Tibial nerve (tissue), 4 donors: ENCODE measurements around the gene MICU2. TPM values are rescaled to one million over a fixed set of nuclear protein-coding genes. Genes with fewer than 3 reads are reported as not detected.

ENCODE experiments used
- DNase-seq, 2 donors: peaks; one replicate each; pipeline ENCODE4 v3.0.0-alpha.2; 2019; ENCODE audit warnings: low spot score in 2 of 2
- H3K27ac ChIP-seq, 4 donors: fragments of 200-600 bp; sonication (generic) in 3 of 4; one replicate each; pipeline ENCODE4 v1.5.1; 2017 to 2019; ENCODE audit warnings: mild to moderate bottlenecking in 1 of 4
- H3K27me3 ChIP-seq, 2 donors: fragments of 200-600 bp; sonication (generic) in 1 of 2; one replicate each; pipeline versions ENCODE4 v1.5.1 to v1.6.0; 2017 to 2019
- H3K36me3 ChIP-seq, 3 donors: fragments of 200-600 bp; sonication (generic); one replicate each; pipeline ENCODE4 v1.5.1; 2018 to 2019
- H3K4me1 ChIP-seq, 4 donors: fragments of 200-600 bp; sonication (generic) in 3 of 4; one replicate each; pipeline ENCODE4 v1.5.1; 2017 to 2019
- H3K4me3 ChIP-seq, 4 donors: fragments of 200-600 bp; sonication (generic) in 3 of 4; one replicate each; pipeline ENCODE4 v1.5.1; 2017 to 2019; ENCODE audit warnings: mild to moderate bottlenecking in 1 of 4, moderate library complexity in 1 of 4
- H3K9me3 ChIP-seq, 4 donors: fragments of 200-600 bp; sonication (generic) in 3 of 4; one replicate each; pipeline ENCODE4 v1.5.1; 2017 to 2019
- EP300 ChIP-seq, 2 donors: sonication (generic); formaldehyde crosslinking; IDR thresholded peaks; one replicate each; pipeline ENCODE4 v1.6.1; 2017; ENCODE audit warnings: antibody characterized with exemption in 2 of 2, mild to moderate bottlenecking in 1 of 2
- POLR2A ChIP-seq, 2 donors: fragments of 450-650 bp; IDR thresholded peaks; one replicate each; pipeline ENCODE4 v1.6.1; 2017; ENCODE audit warnings: antibody characterized with exemption in 2 of 2, mild to moderate bottlenecking in 2 of 2, moderate library complexity in 2 of 2
- WGBS, 2 donors: methylation state at CpG; one replicate each; pipeline ENCODE4 v1.1.5; 2018; 5-methylcytosine and 5-hydroxymethylcytosine counted together
- small RNA-seq: library from RNA; depleted of rRNA; stranded (forward); fragments of <200 nt; gene quantifications from one replicate; pipeline ENCODE3, GENCODE V24; 2016
- total RNA-seq, 4 donors: library from RNA; depleted of rRNA; stranded (reverse); fragments of >200 nt; gene quantifications; one replicate each; pipeline ENCODE4 v1.1.0, GENCODE V29; 2016
- TF ChIP-seq, protein P1 (sequence below), 5 experiments: fragments of 200-600 bp in 3 of 5; fragments of 450-650 bp in 2 of 5; sonication (generic) in 3 of 5; IDR thresholded peaks; one replicate each; pipeline ENCODE4 v1.5.1; 2016 to 2019; ENCODE audit warnings: antibody characterized with exemption in 5 of 5, mild to moderate bottlenecking in 3 of 5, moderate library complexity in 2 of 5

The MICU2 gene
- total RNA-seq, 4 donors from 2014 or later = 57.3 to 85.2 (median 71.1) TPM

DNA sequence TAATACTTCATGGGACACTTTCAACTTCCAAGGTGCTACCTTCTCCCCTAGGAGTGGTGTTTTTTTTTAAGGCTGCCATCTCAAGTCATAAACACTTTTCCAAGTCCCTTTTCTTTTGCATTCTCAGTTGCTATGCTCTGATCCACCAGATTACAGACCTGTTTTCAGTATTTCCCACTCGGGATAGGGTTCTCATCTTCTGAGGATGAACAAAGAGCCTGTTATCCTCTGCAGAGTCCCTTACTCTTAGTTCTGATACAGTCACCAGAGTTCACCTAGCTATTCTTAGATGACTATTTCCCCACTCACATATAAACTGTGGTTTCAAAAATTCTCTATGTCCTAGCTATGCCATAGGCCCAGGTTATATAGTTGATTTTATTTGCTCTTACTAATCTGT, 160.8 kb downstream of the MICU2 start:
- no peak for DNase-seq
- Histone ChIP-seq H3K27ac (no peak overlapping the region), H3K9me3 (peaks cover 0 to 7% (median 1%) of the 10 kb centered on the region in 4 donors), H3K36me3 (peaks cover 0 to 14% (median 0%) of the 10 kb centered on the region in 3 donors), H3K4me3 (no peak overlapping the region), H3K27me3 (no peaks in the 10 kb centered on the region), H3K4me1 (peaks cover 0 to 5% (median 0%) of the 10 kb centered on the region in 4 donors)
- WGBS, 2 donors = 60 to 67% methylated on average over 1 of the region's 1 CpG
- TF ChIP-seq EP300 (IDR thresholded peaks at IDR 0.05) (no peak), POLR2A (IDR thresholded peaks at IDR 0.05) (no peak)
- TF ChIP-seq, protein P1, sequence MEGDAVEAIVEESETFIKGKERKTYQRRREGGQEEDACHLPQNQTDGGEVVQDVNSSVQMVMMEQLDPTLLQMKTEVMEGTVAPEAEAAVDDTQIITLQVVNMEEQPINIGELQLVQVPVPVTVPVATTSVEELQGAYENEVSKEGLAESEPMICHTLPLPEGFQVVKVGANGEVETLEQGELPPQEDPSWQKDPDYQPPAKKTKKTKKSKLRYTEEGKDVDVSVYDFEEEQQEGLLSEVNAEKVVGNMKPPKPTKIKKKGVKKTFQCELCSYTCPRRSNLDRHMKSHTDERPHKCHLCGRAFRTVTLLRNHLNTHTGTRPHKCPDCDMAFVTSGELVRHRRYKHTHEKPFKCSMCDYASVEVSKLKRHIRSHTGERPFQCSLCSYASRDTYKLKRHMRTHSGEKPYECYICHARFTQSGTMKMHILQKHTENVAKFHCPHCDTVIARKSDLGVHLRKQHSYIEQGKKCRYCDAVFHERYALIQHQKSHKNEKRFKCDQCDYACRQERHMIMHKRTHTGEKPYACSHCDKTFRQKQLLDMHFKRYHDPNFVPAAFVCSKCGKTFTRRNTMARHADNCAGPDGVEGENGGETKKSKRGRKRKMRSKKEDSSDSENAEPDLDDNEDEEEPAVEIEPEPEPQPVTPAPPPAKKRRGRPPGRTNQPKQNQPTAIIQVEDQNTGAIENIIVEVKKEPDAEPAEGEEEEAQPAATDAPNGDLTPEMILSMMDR (IDR thresholded peaks at IDR 0.05) = no peak

Small RNA genes within 50 kb of the gene (small RNA-seq; reads per million reads assigned to genes)
- not detected for gene RNU6-59P

Other genes starting within 250 kb of the MICU2 start
- gene ZDHHC20, start 144.9 kb downstream of the MICU2 start, total RNA-seq = 10 to 100 TPM; 46.1 to 61.0 (median 55.5) TPM
- gene FGF9, start 66.9 kb upstream of the MICU2 start, total RNA-seq = 1 to 10 TPM in 2 of 4 donors, under 1 TPM in 1, not detected in 1; 0.22 to 1.2 (median 1.0) TPM